MG63 (cell line): ENCODE measurements around the gene XPO5. TPM values are rescaled to one million over a fixed set of nuclear protein-coding genes. Genes with fewer than 3 reads are reported as not detected.

Source experiments
- total RNA-seq: library from RNA; depleted of rRNA; stranded (reverse); fragments of >200 nt; shearing (Covaris generic); gene quantifications from 2 replicates; pipeline ENCODE4 v1.2.3, GENCODE V29; 2014; ENCODE audit warnings: low replicate concordance; rRNA removed

Gene XPO5
- total RNA-seq, 1 experiment from 2014 or later: 35.7 TPM

Other genes starting within 250 kb of the XPO5 start
- gene ZNF318, start 206.4 kb downstream of the XPO5 start, total RNA-seq: 1.2 and 1.3 TPM in 2 replicates
- 2.1 and 3.5 TPM in 2 replicates for gene ABCC10, start 148.5 kb downstream of the XPO5 start, total RNA-seq
- gene DLK2, start 120.5 kb downstream of the XPO5 start, total RNA-seq: 1.5 TPM in 1 of 2 replicates, not detected in the other
- 8.1 and 19.0 TPM in 2 replicates for gene TJAP1, start 98.5 kb downstream of the XPO5 start, total RNA-seq
- gene LRRC73, start 65.7 kb downstream of the XPO5 start, total RNA-seq: 0.10 TPM in 1 of 2 replicates, not detected in the other
- 41.1 and 51.9 TPM in 2 replicates for gene YIPF3, start 59.1 kb downstream of the XPO5 start, total RNA-seq
- 24.6 and 37.6 TPM in 2 replicates for gene POLR1C, start 58.9 kb downstream of the XPO5 start, total RNA-seq
- gene POLH, start 147 bp upstream of the XPO5 start, total RNA-seq: 9.4 and 10.0 TPM in 2 replicates
- 7.6 and 11.6 TPM in 2 replicates for gene GTPBP2, start 53.2 kb upstream of the XPO5 start, total RNA-seq
- 11.2 and 14.4 TPM in 2 replicates for gene MAD2L1BP, start 59.8 kb upstream of the XPO5 start, total RNA-seq
- not detected in 2 replicates for gene RSPH9, start 69.0 kb upstream of the XPO5 start, total RNA-seq
- 41.1 and 47.3 TPM in 2 replicates for gene MRPS18A, start 111.8 kb upstream of the XPO5 start, total RNA-seq
- 55.5 and 57.6 TPM in 2 replicates for gene VEGFA, start 194.2 kb upstream of the XPO5 start, total RNA-seq